ENCODE results near the gene WDFY3. TPM values are rescaled to one million over a fixed set of nuclear protein-coding genes. Genes with fewer than 3 reads are reported as not detected.

WDFY3 gene
- total and polyA plus RNA-seq, 2 of the 13 experiments (the other 11 are each of a cell fraction or from before 2014, with no cell fraction given), result 16.7 to 24.5 TPM

GRCh38 chr4:84706286-84706685, 260.2 kb downstream of the WDFY3 start:
- BruUV-seq (replicated peaks), result no TSS peak
- ATAC-seq, result peak; percentile 70
- no peak for FAIRE-seq
- H2AFZ ChIP-seq (ENCODE audit: low read length), result no peak overlapping the region
- H4K20me1 ChIP-seq (ENCODE audit: insufficient read depth, low read length), result no peaks in the 10 kb centered on the region
- ChIA-PET POLR2A (no interaction called here), CTCF (ENCODE audit: low intra/inter-chr PET ratio, low total read pairs) (no interaction called here)
- H3K4me1 ChIP-seq (ENCODE audit: insufficient read depth, low read length), result peaks cover 10% of the 10 kb centered on the region
- no peak overlapping the region for H3K27ac ChIP-seq (ENCODE audit: extremely low read length, insufficient read depth, low read length)
- H3K4me2 ChIP-seq (ENCODE audit: low read depth, low read length), result no peak overlapping the region
- no peak overlapping the region for H3K4me3 ChIP-seq (replicated peaks in 1 of 3; ENCODE audit: insufficient read depth in 1 of 3, low read depth in 2 of 3, low read length in 3 of 3)
- H3K9ac ChIP-seq (ENCODE audit: insufficient read depth, low read depth, low read length), result no peak overlapping the region
- WGBS (ENCODE audit: low lambda C conversion rate), result 71% methylated on average over 2 of the region's 2 CpGs
- no peaks in the 10 kb centered on the region for H3K27me3 ChIP-seq (ENCODE audit: control insufficient read depth in 1 of 2, insufficient read depth in 2 of 2, low read length in 2 of 2)
- DNase-seq (ENCODE audit: low spot score), result peak; percentile 34
- no peaks in the 10 kb centered on the region for H3K9me3 ChIP-seq (ENCODE audit: low read length)
- intact Hi-C loops (cut with micrococcal nuclease; ENCODE audit: unreplicated experiment), result no loop called here
- peaks cover 6 to 46% of the 10 kb centered on the region in 2 experiments for H3K36me3 ChIP-seq (replicated peaks in 1 of 2; ENCODE audit: control insufficient read depth in 1 of 2, insufficient read depth in 2 of 2, low read length in 2 of 2)
- in situ Hi-C loops (cut with HindIII; ENCODE audit: extremely low pct_ligation_motif_present, low pct_unique_long_range_greater_than_20kb), result loop anchor here (5.0 kb wide), 1 partner anchor 124 kb away; the partner anchor contains the start of gene CDS1
- no peaks in the 10 kb centered on the region for H3K79me2 ChIP-seq (ENCODE audit: insufficient read depth, low read length)
- no peak for TF ChIP-seq E2F2 (CRISPR knock-in tag; IDR thresholded peaks at IDR 0.05; ENCODE audit: borderline replicate concordance)
- peak; percentile 81 for TF ChIP-seq NR2F6 (IDR thresholded peaks at IDR 0.05)
- peak; percentile 80 for TF ChIP-seq NR2F6 (CRISPR knock-in tag; IDR thresholded peaks at IDR 0.05)
- TF ChIP-seq ELF4 (CRISPR knock-in tag; IDR thresholded peaks at IDR 0.05; ENCODE audit: borderline replicate concordance), result no peak
- TF ChIP-seq POGZ (CRISPR knock-in tag; IDR thresholded peaks at IDR 0.05), result peak; percentile 26; the same call in 1 of the 2 replicates
- TF ChIP-seq ZNF18 (CRISPR knock-in tag; IDR thresholded peaks at IDR 0.05; ENCODE audit: insufficient replicate concordance), result no peak
- TF ChIP-seq JARID2 (CRISPR knock-in tag; IDR thresholded peaks at IDR 0.05; ENCODE audit: insufficient replicate concordance), result no peak
- no peak for TF ChIP-seq SP1 (IDR thresholded peaks at IDR 0.05)
- no peak for TF ChIP-seq SP1 (CRISPR knock-in tag; IDR thresholded peaks at IDR 0.05)
- TF ChIP-seq RNF2 (conservative IDR thresholded peaks at IDR 0.05; ENCODE audit: low read depth), result no peak
- TF ChIP-seq HOMEZ (CRISPR knock-in tag; IDR thresholded peaks at IDR 0.05; ENCODE audit: low read depth), result peak; percentile 62; the same call in 1 of the 2 replicates
- no peak for TF ChIP-seq SOX6 (IDR thresholded peaks at IDR 0.05)
- peak; percentile 62; the same call in 1 of the 2 replicates for TF ChIP-seq SOX6 (CRISPR knock-in tag; IDR thresholded peaks at IDR 0.05)
- TF ChIP-seq IRF9 (CRISPR knock-in tag; IDR thresholded peaks at IDR 0.05; ENCODE audit: borderline replicate concordance), result no peak
- no peak for TF ChIP-seq ZNF577 (CRISPR knock-in tag; IDR thresholded peaks at IDR 0.05; ENCODE audit: borderline replicate concordance, low read depth)
- TF ChIP-seq ATF1 (CRISPR knock-in tag; IDR thresholded peaks at IDR 0.05), result no peak
- TF ChIP-seq ARID5B (CRISPR knock-in tag; IDR thresholded peaks at IDR 0.05), result peak; percentile 28; the same call in 1 of the 2 replicates
